OCI-LY7 (cell line): Measurements from ENCODE around the gene ACVR1.

Experiments used
- CTCF ChIP-seq: fragments of 200-600 bp; sonication (generic); conservative IDR thresholded peaks from 2 replicates; pipeline ENCODE4 v1.5.1; 2014; ENCODE audit warnings: mild to moderate bottlenecking, antibody characterized with exemption, low read length, moderate library complexity, mixed read lengths
- EZH2phosphoT487 ChIP-seq: fragments of 200-600 bp; sonication (generic); IDR thresholded peaks from 2 replicates; pipeline ENCODE4 v1.6.1; 2018; ENCODE audit warnings: low read depth, borderline replicate concordance, mild to moderate bottlenecking, mixed run types, antibody characterized with exemption, low read length, moderate library complexity, mixed read lengths

GRCh38 chr2:157698430-157698829 is 177.7 kb downstream of the ACVR1 start:
- no peak for TF ChIP-seq EZH2phosphoT487
- TF ChIP-seq CTCF, result no peak
